Neutrophil (primary cell): ENCODE data around the gene COQ9.

ENCODE experiments used
- H3K27ac ChIP-seq: fragments of 200-600 bp; sonication (generic); 2 replicates; pipeline ENCODE4 v1.5.1; 2016; ENCODE audit warnings: mild to moderate bottlenecking, moderate library complexity
- H3K27me3 ChIP-seq: fragments of 200-600 bp; sonication (generic); 2 replicates; pipeline ENCODE4 v1.6.0; 2016; ENCODE audit warnings: mild to moderate bottlenecking
- H3K36me3 ChIP-seq: fragments of 200-600 bp; sonication (generic); 2 replicates; pipeline ENCODE4 v1.5.1; 2017
- H3K4me1 ChIP-seq, 2 experiments: fragments of 200-600 bp in 1 of 2; sonication (generic) in 1 of 2; 1 replicate in 1 of 2; 2 replicates in 1 of 2; pipeline versions ENCODE4 v1.5.1 to v1.6.1; 2013 to 2016; ENCODE audit warnings: low read depth in 1 of 2, low read length in 1 of 2, mild to moderate bottlenecking in 1 of 2, moderate library complexity in 1 of 2; ENCODE audit not compliant: control insufficient read depth in 1 of 2, insufficient read depth in 1 of 2
- H3K4me3 ChIP-seq, 2 experiments: fragments of 200-600 bp in 1 of 2; sonication (generic) in 1 of 2; 1 replicate in 1 of 2; 2 replicates in 1 of 2; pipeline ENCODE4 v1.5.1; 2013 to 2016; ENCODE audit warnings: low read depth in 1 of 2, low read length in 1 of 2, mild to moderate bottlenecking in 1 of 2, moderate library complexity in 1 of 2
- H3K9me3 ChIP-seq: fragments of 200-600 bp; sonication (generic); 2 replicates; pipeline ENCODE4 v1.5.1; 2016
- TF ChIP-seq, protein P1 (sequence below): fragments of 200-600 bp; sonication (generic); IDR thresholded peaks from 2 replicates; pipeline ENCODE4 v1.5.1; 2016; ENCODE audit warnings: antibody characterized with exemption

The COQ9 gene

DNA sequence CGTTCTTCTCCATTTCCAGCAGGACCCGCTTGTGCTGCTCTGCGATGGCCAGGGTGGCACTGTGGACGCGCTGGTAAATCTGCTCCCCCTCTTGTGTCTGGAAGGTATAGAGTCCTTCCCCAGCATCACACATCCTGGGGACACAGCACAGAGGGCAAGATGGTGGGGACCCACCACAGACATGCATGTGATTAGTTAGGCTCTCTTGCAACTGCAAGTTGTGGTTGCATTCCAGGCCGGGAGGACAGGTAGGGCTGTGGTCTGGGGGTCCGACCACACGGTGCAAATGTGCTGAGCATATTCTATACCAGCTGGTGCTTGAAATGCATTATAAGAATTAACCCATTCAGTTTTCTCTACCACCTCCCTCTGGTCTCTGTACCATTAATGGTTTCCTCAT, 26.6 kb downstream of the COQ9 start:
- no peak overlapping the region for H3K4me3 ChIP-seq

DNA sequence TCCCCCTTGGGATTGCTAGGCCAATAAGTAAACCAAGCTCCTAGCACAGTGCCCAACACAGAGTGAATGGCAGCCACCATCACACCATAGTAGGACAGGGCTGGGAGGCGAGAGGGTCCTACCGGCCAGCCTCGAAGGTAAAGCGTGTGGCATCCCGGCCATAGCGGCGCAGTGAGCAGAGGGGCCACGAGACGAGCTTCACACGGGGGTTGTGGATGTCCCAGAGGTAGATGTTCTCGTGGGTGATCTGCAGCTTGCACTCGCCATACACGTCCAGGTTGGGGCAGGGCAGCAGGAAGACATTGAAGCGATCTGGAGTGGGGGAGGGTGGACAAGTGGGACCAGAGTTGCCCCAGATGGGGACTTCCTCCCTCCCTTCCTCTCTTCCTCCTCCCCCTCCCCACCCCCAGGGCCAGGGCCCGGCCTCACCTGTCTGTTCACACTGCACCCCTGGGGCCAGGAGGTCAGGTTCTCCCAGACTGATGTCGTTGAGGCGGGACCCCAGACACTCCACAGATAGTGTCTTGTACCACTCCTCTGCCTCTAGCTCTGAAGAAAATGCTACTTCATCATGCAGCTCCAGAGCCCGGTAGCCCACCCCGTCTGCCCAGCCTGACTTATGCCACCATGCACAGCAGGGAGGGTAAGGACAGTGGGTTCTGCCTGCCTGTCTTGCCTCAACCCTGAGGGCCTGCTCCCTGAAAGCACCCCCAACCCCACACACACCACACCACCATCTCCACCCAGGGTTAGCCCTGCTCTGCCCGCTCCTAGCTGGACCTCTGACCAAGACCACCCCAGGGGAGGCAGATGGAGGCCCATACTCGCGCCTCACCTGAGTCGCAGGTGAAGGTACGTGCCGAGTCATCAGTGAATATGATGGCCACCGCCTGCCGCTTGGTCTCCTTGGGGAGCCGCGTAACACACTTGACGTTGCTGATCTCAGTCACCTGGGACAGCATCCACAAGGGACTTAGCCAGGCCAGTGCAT, 27.7 kb downstream of the COQ9 start:
- Histone ChIP-seq H3K36me3 (peaks cover 19% of the 10 kb centered on the region), H3K27ac (no peak overlapping the region), H3K4me3 (peak overlapping the region in 1 of 2 experiments; percentile 39), H3K4me1 (peaks cover 62 to 75% of the 10 kb centered on the region in 2 experiments), H3K27me3 (peaks cover 31% of the 10 kb centered on the region), H3K9me3 (no peaks in the 10 kb centered on the region)
- TF ChIP-seq, protein P1, sequence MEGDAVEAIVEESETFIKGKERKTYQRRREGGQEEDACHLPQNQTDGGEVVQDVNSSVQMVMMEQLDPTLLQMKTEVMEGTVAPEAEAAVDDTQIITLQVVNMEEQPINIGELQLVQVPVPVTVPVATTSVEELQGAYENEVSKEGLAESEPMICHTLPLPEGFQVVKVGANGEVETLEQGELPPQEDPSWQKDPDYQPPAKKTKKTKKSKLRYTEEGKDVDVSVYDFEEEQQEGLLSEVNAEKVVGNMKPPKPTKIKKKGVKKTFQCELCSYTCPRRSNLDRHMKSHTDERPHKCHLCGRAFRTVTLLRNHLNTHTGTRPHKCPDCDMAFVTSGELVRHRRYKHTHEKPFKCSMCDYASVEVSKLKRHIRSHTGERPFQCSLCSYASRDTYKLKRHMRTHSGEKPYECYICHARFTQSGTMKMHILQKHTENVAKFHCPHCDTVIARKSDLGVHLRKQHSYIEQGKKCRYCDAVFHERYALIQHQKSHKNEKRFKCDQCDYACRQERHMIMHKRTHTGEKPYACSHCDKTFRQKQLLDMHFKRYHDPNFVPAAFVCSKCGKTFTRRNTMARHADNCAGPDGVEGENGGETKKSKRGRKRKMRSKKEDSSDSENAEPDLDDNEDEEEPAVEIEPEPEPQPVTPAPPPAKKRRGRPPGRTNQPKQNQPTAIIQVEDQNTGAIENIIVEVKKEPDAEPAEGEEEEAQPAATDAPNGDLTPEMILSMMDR, result no peak

More for the DNA sequence above, 26.6 kb downstream of the COQ9 start:
- TF ChIP-seq, protein P1, result no peak
- Histone ChIP-seq H3K9me3 (no peaks in the 10 kb centered on the region), H3K27ac (no peak overlapping the region), H3K36me3 (peaks cover 30% of the 10 kb centered on the region), H3K27me3 (peaks cover 21% of the 10 kb centered on the region), H3K4me1 (peaks cover 59 to 75% of the 10 kb centered on the region in 2 experiments)

DNA sequence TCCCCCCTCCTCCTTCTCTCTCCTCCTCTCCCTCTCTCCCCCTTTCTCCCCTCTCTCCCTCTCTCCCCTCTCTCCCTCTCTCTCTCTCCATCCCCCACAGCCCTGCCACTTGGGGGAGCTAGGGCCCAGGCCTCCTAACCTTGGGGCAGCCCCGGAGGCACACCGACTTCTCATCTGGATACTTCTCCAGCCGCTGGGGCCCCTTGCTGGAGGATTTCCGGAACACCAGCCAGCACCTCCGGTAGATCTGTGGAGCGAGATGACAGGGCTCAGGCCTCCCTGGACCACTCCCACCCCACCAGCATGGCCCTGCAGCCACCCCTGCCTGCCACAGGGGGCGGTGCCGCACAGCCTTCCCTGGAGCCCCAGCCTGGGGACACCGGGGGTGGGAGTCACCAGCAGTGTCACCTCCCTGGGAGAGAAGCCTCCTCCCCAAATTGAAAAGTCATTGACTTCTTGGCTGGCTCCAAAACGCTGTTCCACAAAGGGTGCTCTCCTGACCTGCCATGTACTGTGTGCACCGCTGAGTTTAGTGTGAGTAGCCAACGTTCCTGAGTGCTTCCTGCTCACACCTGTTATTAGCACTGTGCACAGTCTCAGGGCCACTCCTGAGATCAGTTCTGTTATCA, 28.5 kb downstream of the COQ9 start:
- no peaks in the 10 kb centered on the region for H3K9me3 ChIP-seq
- H3K27me3 ChIP-seq, result peaks cover 37% of the 10 kb centered on the region
- H3K4me3 ChIP-seq, result peak overlapping the region; percentile 34 to 39
- TF ChIP-seq, protein P1, result peak; percentile 78
- peaks cover 15% of the 10 kb centered on the region for H3K36me3 ChIP-seq
- no peak overlapping the region for H3K27ac ChIP-seq
- peaks cover 54 to 66% of the 10 kb centered on the region in 2 experiments for H3K4me1 ChIP-seq

DNA sequence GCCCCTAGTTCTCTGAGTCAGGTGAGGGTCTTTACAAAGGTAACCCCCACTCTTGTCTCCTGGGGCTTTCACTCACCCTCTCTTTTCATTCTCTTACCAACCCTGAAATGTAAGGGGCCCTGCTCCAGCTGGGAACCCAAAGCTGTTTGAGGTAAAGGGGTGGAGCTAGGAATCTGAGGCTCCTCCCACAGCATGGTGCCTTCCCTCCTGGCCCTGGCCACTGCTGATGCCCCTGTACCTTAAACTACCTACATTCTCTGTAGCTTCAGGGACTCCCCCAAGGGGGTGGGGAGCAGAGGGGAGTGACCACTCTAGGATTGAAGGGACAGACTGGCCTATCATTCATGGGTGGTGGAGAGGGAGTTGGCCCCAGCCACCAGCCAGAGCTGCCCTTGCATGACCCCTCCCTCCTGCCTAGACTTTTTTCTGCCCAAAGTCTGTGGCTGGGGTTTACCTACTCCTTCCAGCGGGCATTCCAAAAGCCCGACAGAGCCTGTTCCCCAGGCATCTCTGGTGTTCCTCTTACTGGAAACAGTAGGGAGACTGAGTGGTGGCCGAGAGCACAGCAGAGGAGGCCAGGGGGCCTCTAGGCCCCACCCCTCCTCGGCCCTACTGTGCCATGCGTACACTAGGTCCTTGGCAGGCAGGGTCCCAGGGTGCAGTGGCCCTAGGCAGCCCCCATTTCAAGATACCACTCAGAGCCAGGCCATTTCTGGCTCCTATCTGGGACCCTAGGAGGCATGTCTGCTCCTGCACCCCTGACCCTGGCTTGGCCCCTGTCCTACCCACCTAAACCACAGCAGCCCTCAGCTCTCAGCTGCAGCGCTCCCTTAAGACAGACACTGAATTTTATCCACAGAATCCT, 29.5 kb downstream of the COQ9 start:
- Histone ChIP-seq H3K27ac (no peak overlapping the region), H3K27me3 (peaks cover 37% of the 10 kb centered on the region), H3K4me3 (no peak overlapping the region), H3K36me3 (peaks cover 10% of the 10 kb centered on the region), H3K4me1 (peaks cover 44 to 58% of the 10 kb centered on the region in 2 experiments), H3K9me3 (no peaks in the 10 kb centered on the region)
- TF ChIP-seq, protein P1, result no peak

DNA sequence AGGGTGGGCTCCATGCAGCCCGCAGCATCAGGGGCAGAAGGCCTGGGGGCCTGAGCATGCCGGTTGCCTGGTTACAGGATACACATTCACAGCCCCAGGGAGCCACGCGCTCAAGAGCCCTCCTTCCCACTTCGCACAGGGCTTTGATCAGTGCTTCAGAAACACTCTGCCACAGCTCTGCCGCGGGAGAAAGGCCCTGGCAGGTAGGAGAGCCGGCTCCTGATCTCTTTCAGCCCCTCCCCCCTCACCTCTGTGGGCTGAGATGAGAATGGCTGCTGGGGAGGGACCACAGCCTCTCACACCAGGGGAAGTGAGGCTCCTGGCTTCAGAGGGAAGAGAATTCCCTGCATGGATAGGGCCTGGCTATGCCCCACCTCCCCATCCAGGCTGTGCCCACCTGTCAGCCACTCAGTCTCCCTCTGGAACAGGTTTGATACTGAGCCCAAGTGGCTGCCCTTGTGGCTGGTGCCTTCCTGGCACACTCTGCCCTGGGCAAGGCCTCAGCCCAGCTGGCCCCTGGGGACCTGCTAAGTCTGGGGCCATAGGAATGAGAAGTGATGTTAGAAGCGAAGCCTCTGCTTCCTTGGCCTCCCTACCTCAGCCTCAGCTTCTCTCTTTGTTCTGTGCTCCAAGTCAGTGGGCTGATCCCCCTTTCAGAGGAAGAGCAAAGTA, 30.4 kb downstream of the COQ9 start:
- Histone ChIP-seq H3K4me3 (no peak overlapping the region), H3K27me3 (peaks cover 37% of the 10 kb centered on the region), H3K9me3 (no peaks in the 10 kb centered on the region), H3K4me1 (peaks cover 35 to 49% of the 10 kb centered on the region in 2 experiments), H3K27ac (no peak overlapping the region), H3K36me3 (peaks cover 3% of the 10 kb centered on the region)
- TF ChIP-seq, protein P1, result no peak
